ENCODE results near the gene FOXO3. TPM values are rescaled to one million over a fixed set of nuclear protein-coding genes. Genes with fewer than 3 reads are reported as not detected.

Gene FOXO3
- total and polyA plus RNA-seq, 2 of the 8 experiments (the other 6 are each of a cell fraction or from before 2014, with no cell fraction given): 13.1 to 19.3 TPM

DNA sequence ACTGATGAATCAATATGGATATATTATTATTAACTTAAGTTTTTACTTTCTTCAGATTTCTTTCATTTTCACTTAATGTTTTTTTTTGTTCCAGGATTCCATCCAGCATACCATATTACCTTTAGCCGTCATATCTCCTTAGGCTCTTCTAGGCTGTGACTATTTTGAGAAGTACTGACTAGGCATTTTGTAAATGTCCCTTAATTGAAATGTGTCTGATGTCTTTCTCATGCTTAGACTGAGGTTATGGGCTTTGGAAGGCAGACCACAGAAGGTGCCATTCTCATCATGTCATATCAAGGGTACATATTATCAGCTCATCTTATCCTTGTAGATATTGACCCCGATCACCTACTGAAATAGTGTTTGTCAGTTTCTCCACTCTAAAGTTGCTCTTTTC is 101.3 kb downstream of the FOXO3 start (continued):
- TF ChIP-seq, protein P1, sequence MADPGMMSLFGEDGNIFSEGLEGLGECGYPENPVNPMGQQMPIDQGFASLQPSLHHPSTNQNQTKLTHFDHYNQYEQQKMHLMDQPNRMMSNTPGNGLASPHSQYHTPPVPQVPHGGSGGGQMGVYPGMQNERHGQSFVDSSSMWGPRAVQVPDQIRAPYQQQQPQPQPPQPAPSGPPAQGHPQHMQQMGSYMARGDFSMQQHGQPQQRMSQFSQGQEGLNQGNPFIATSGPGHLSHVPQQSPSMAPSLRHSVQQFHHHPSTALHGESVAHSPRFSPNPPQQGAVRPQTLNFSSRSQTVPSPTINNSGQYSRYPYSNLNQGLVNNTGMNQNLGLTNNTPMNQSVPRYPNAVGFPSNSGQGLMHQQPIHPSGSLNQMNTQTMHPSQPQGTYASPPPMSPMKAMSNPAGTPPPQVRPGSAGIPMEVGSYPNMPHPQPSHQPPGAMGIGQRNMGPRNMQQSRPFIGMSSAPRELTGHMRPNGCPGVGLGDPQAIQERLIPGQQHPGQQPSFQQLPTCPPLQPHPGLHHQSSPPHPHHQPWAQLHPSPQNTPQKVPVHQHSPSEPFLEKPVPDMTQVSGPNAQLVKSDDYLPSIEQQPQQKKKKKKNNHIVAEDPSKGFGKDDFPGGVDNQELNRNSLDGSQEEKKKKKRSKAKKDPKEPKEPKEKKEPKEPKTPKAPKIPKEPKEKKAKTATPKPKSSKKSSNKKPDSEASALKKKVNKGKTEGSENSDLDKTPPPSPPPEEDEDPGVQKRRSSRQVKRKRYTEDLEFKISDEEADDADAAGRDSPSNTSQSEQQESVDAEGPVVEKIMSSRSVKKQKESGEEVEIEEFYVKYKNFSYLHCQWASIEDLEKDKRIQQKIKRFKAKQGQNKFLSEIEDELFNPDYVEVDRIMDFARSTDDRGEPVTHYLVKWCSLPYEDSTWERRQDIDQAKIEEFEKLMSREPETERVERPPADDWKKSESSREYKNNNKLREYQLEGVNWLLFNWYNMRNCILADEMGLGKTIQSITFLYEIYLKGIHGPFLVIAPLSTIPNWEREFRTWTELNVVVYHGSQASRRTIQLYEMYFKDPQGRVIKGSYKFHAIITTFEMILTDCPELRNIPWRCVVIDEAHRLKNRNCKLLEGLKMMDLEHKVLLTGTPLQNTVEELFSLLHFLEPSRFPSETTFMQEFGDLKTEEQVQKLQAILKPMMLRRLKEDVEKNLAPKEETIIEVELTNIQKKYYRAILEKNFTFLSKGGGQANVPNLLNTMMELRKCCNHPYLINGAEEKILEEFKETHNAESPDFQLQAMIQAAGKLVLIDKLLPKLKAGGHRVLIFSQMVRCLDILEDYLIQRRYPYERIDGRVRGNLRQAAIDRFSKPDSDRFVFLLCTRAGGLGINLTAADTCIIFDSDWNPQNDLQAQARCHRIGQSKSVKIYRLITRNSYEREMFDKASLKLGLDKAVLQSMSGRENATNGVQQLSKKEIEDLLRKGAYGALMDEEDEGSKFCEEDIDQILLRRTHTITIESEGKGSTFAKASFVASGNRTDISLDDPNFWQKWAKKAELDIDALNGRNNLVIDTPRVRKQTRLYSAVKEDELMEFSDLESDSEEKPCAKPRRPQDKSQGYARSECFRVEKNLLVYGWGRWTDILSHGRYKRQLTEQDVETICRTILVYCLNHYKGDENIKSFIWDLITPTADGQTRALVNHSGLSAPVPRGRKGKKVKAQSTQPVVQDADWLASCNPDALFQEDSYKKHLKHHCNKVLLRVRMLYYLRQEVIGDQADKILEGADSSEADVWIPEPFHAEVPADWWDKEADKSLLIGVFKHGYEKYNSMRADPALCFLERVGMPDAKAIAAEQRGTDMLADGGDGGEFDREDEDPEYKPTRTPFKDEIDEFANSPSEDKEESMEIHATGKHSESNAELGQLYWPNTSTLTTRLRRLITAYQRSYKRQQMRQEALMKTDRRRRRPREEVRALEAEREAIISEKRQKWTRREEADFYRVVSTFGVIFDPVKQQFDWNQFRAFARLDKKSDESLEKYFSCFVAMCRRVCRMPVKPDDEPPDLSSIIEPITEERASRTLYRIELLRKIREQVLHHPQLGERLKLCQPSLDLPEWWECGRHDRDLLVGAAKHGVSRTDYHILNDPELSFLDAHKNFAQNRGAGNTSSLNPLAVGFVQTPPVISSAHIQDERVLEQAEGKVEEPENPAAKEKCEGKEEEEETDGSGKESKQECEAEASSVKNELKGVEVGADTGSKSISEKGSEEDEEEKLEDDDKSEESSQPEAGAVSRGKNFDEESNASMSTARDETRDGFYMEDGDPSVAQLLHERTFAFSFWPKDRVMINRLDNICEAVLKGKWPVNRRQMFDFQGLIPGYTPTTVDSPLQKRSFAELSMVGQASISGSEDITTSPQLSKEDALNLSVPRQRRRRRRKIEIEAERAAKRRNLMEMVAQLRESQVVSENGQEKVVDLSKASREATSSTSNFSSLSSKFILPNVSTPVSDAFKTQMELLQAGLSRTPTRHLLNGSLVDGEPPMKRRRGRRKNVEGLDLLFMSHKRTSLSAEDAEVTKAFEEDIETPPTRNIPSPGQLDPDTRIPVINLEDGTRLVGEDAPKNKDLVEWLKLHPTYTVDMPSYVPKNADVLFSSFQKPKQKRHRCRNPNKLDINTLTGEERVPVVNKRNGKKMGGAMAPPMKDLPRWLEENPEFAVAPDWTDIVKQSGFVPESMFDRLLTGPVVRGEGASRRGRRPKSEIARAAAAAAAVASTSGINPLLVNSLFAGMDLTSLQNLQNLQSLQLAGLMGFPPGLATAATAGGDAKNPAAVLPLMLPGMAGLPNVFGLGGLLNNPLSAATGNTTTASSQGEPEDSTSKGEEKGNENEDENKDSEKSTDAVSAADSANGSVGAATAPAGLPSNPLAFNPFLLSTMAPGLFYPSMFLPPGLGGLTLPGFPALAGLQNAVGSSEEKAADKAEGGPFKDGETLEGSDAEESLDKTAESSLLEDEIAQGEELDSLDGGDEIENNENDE (IDR thresholded peaks at IDR 0.05; ENCODE audit: insufficient replicate concordance, low read length): no peak
- no peak for TF ChIP-seq CBX8 (IDR thresholded peaks at IDR 0.05; ENCODE audit: borderline replicate concordance, low read depth, low read length)
- TF ChIP-seq SIRT6 (IDR thresholded peaks at IDR 0.05; ENCODE audit: low read length): no peak
- no peak for TF ChIP-seq FOSL1 (IDR thresholded peaks at IDR 0.05; ENCODE audit: insufficient read depth, low read depth, low read length)
- no peak for TF ChIP-seq CTBP2 (IDR thresholded peaks at IDR 0.05; ENCODE audit: borderline replicate concordance, insufficient read depth, insufficient read length, low read length)
- no peak for TF ChIP-seq KDM4A (IDR thresholded peaks at IDR 0.05; ENCODE audit: low read depth, low read length, severe bottlenecking)
- no peak for TF ChIP-seq SIN3A (conservative IDR thresholded peaks at IDR 0.05 in 1 of 2, IDR thresholded peaks at IDR 0.05 in 1 of 2; ENCODE audit: low read depth in 1 of 2, low read length in 2 of 2)
- TF ChIP-seq SIX5 (IDR thresholded peaks at IDR 0.05; ENCODE audit: low read depth, low read length): no peak
- no peak for TF ChIP-seq PHF8 (conservative IDR thresholded peaks at IDR 0.05; ENCODE audit: low read depth, low read length)
- no peak for TF ChIP-seq POU5F1 (IDR thresholded peaks at IDR 0.05; ENCODE audit: low read depth, low read length)
- no peak for TF ChIP-seq KDM1A (IDR thresholded peaks at IDR 0.05; ENCODE audit: borderline replicate concordance, low read length)
- TF ChIP-seq SUZ12 (IDR thresholded peaks at IDR 0.05; ENCODE audit: low read length): no peak
